Measurements from ENCODE around the gene ZNF786. TPM values are rescaled to one million over a fixed set of nuclear protein-coding genes. Genes with fewer than 3 reads are reported as not detected.

The ZNF786 gene
- 6.3 and 6.7 TPM in 2 replicates for total RNA-seq

GRCh38 chr7:149090397-149091195 lies at the start of gene ZNF786:
TSS of gene ZNF786 (minus strand) at chr7:149090718. CDS start at chr7:149090640, 78 bp downstream.

GRCh38 chr7:149125863-149126661 lies 35.5 kb upstream of the ZNF786 start, which contains the start of gene ZNF425:
TSS of gene ZNF425 (minus strand) at chr7:149126324. CDS start at chr7:149126213, 111 bp downstream.

GRCh38 chr7:149028346-149029109 lies 62.0 kb downstream of the ZNF786 start, which contains the start of gene PDIA4:
TSS of gene PDIA4 (minus strand) at chr7:149028505. CDS start at chr7:149028408, 97 bp downstream.

Other genes starting within 250 kb of the ZNF786 start
- gene EZH2, start 206.4 kb downstream of the ZNF786 start, total RNA-seq, result 12.1 and 27.8 TPM in 2 replicates
- gene PDIA4, start 62.2 kb downstream of the ZNF786 start, total RNA-seq, result 404 and 710 TPM in 2 replicates
- 1.9 and 5.0 TPM in 2 replicates for gene ZNF425, start 35.6 kb upstream of the ZNF786 start, total RNA-seq
- gene ZNF398, start 56.7 kb upstream of the ZNF786 start, total RNA-seq, result 7.0 and 7.4 TPM in 2 replicates
- 18.5 and 20.1 TPM in 2 replicates for gene ZNF282, start 104.8 kb upstream of the ZNF786 start, total RNA-seq
- 4.0 and 5.4 TPM in 2 replicates for gene ZNF212, start 148.9 kb upstream of the ZNF786 start, total RNA-seq
- 8.5 and 13.2 TPM in 2 replicates for gene ZNF783, start 171.5 kb upstream of the ZNF786 start, total RNA-seq